ENCODE data around the gene PALLD. TPM values are rescaled to one million over a fixed set of nuclear protein-coding genes. Genes with fewer than 3 reads are reported as not detected.
A peak's percentile ranks its signal among the peaks of the same experiment; 100 is the strongest.

Gene PALLD
- total RNA-seq, 1 experiment from 2014 or later: 23.7 TPM

GRCh38 chr4:168841672-168842019, 344.8 kb downstream of the PALLD start:
- POLR2A ChIA-PET: interaction anchor here (3.3 kb wide), 1 partner anchor 9 kb away, joined by 25 read pairs; no protein-coding TSS in a partner anchor
- no peaks in the 10 kb centered on the region for H3K9me3 Mint-ChIP-seq
- DNase-seq (ENCODE audit: low spot score) (no peak), ATAC-seq (no peak)
- TF ChIP-seq TP53 (CRISPR knock-in tag; IDR thresholded peaks at IDR 0.05): no peak
- H3K27me3 Mint-ChIP-seq (ENCODE audit: low read depth): no peaks in the 10 kb centered on the region
- H3K4me1 Mint-ChIP-seq: peaks cover 86% of the 10 kb centered on the region
- 0 out of 2 replicates have a peak, but pooled peaks cover 5% of the 10 kb centered on the region for H3K36me3 Mint-ChIP-seq
- CTCF ChIA-PET: interaction anchor here (0.7 to 1.9 kb wide), 6 partner anchors 9 to 256 kb away, joined by 3 to 10 read pairs (median 3); no protein-coding TSS in a partner anchor
- peak overlapping the region; percentile 82 for H3K27ac Mint-ChIP-seq
- no peak overlapping the region for H3K4me3 Mint-ChIP-seq

- no peak for DNase-seq (ENCODE audit: low spot score)
- no peak for ATAC-seq
- H3K27me3 Mint-ChIP-seq (ENCODE audit: low read depth): no peaks in the 10 kb centered on the region
- H3K27ac Mint-ChIP-seq: peak overlapping the region; percentile 82
- ChIA-PET CTCF (interaction anchor here (1.6 kb wide), 1 partner anchor 79 kb away, joined by 8 read pairs; no protein-coding TSS in a partner anchor), POLR2A (interaction anchor here (3.3 kb wide), 1 partner anchor 10 kb away, joined by 25 read pairs; no protein-coding TSS in a partner anchor)
- H3K4me1 Mint-ChIP-seq: peaks cover 87% of the 10 kb centered on the region
- H3K9me3 Mint-ChIP-seq: no peaks in the 10 kb centered on the region
- TF ChIP-seq RELA (CRISPR knock-in tag; IDR thresholded peaks at IDR 0.05; ENCODE audit: borderline replicate concordance) (no peak), ZNF263 (CRISPR knock-in tag; IDR thresholded peaks at IDR 0.05; ENCODE audit: low read depth) (no peak), TEAD4 (CRISPR knock-in tag; IDR thresholded peaks at IDR 0.05) (no peak), ATF2 (CRISPR knock-in tag; IDR thresholded peaks at IDR 0.05; ENCODE audit: borderline replicate concordance, low read depth) (no peak), CTCF (IDR thresholded peaks at IDR 0.05) (no peak), GABPB1 (CRISPR knock-in tag; IDR thresholded peaks at IDR 0.05) (no peak), STAT6 (CRISPR knock-in tag; conservative IDR thresholded peaks at IDR 0.05; ENCODE audit: low read depth) (no peak), FOXP4 (CRISPR knock-in tag; IDR thresholded peaks at IDR 0.05) (no peak), ZNF121 (CRISPR knock-in tag; IDR thresholded peaks at IDR 0.05) (no peak), ZNF425 (CRISPR knock-in tag; conservative IDR thresholded peaks at IDR 0.05) (no peak), AR (CRISPR knock-in tag; IDR thresholded peaks at IDR 0.05) (no peak), ERG (CRISPR knock-in tag; IDR thresholded peaks at IDR 0.05) (no peak), RORB (CRISPR knock-in tag; IDR thresholded peaks at IDR 0.05) (no peak), ZNF671 (CRISPR knock-in tag; IDR thresholded peaks at IDR 0.05) (no peak), SOX15 (CRISPR knock-in tag; IDR thresholded peaks at IDR 0.05) (no peak), ZNF281 (CRISPR knock-in tag; IDR thresholded peaks at IDR 0.05) (no peak)
- no peak overlapping the region for H3K4me3 Mint-ChIP-seq
- H3K36me3 Mint-ChIP-seq: 0 out of 2 replicates have a peak, but pooled peaks cover 5% of the 10 kb centered on the region
These were observed 345.3 kb downstream of the PALLD start for GRCh38 chr4:168842186-168842585.

Measured in WTC11 (cell line).